ENCODE data around the gene FBXO42.

- TF ChIP-seq POLR2AphosphoS5 (IDR thresholded peaks at IDR 0.05; ENCODE audit: low read depth): no peak
- TF ChIP-seq CTCF (conservative IDR thresholded peaks at IDR 0.05; ENCODE audit: low read depth in 2 of 2): no peak
- no peak for TF ChIP-seq EZH2 (IDR thresholded peaks at IDR 0.05; ENCODE audit: low read depth, unreplicated experiment)
These were observed 84.5 kb downstream of the FBXO42 start for GRCh38 chr1:16267690-16268180.
